Keratinocyte (primary cell): Measurements from ENCODE around the gene TADA2B.

Source experiments
- CTCF ChIP-seq, 3 experiments: IDR thresholded peaks in 1 of 3; conservative IDR thresholded peaks in 1 of 3; optimal IDR thresholded peaks in 1 of 3; 2 replicates in 2 of 3; 3 replicates in 1 of 3; pipeline versions ENCODE3 to v1.5.1; 2011; ENCODE audit warnings: low read length in 3 of 3, mild to moderate bottlenecking in 3 of 3, moderate library complexity in 2 of 3, control low read depth in 1 of 3, inconsistent platforms in 1 of 3; ENCODE audit not compliant: insufficient read depth in 2 of 3; ENCODE audit errors: extremely low read depth in 1 of 3
- EZH2 ChIP-seq: IDR thresholded peaks from one replicate; pipeline ENCODE4 v1.6.1; 2012; ENCODE audit warnings: inconsistent platforms, mild to moderate bottlenecking, low read length, moderate library complexity

DNA sequence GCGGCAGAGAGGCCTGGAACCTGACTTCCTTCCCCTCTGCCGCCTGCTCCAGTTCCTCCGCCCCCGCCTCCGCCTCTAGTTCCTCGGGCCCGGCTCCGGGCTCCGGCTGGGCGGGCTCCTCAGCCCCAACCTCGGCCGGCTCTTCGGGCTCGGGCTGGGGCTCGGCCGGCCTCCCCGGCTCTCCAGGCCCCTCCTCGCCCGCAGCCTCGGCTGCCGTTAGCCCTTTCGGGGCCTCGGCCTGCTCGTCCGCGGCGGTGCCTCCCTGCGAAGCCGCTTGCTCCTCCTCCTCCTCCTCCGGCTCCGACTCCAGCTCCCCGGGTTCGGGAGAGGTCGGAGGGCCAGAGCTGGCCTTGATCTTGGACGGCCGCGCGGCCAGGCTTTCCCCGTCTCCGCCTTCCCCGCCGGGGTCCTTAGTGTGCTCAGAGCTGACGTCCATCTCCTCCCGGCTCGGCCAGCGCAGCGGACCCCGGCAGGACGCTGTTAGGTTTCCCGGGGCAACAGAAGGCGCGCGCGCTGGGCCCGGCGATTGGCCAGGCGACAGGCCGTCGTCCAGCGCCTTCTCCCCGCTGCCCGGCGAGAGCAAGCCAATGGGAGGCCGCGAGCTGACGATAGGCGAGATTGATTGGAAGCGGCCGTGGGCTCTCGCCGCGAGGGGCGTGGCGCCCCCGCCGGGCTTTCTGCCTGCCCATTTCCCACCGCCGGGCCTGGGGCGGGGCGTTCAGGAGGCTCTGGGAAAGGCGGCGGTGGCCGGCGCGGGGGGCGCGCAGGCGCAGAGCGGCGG is 479 bp upstream of the TADA2B start:
- TF ChIP-seq CTCF (optimal IDR thresholded peaks at IDR 0.05 in 1 of 3, IDR thresholded peaks at IDR 0.05 in 1 of 3, conservative IDR thresholded peaks at IDR 0.05 in 1 of 3; ENCODE audit: extremely low read depth in 1 of 3, insufficient read depth in 2 of 3, low read length in 3 of 3) (no peak), EZH2 (no peak)
